22Rv1 (cell line): Measurements from ENCODE around the gene FGD1.

Experiments
- ZFX ChIP-seq: fragments of 450-650 bp; IDR thresholded peaks from 2 replicates; pipeline ENCODE4 v1.6.1; 2017; ENCODE audit warnings: antibody characterized with exemption, borderline replicate concordance
- TF ChIP-seq, protein P1 (sequence below): fragments of 450-650 bp; IDR thresholded peaks from 2 replicates; pipeline ENCODE4 v1.5.1; 2017; ENCODE audit warnings: mild to moderate bottlenecking

DNA sequence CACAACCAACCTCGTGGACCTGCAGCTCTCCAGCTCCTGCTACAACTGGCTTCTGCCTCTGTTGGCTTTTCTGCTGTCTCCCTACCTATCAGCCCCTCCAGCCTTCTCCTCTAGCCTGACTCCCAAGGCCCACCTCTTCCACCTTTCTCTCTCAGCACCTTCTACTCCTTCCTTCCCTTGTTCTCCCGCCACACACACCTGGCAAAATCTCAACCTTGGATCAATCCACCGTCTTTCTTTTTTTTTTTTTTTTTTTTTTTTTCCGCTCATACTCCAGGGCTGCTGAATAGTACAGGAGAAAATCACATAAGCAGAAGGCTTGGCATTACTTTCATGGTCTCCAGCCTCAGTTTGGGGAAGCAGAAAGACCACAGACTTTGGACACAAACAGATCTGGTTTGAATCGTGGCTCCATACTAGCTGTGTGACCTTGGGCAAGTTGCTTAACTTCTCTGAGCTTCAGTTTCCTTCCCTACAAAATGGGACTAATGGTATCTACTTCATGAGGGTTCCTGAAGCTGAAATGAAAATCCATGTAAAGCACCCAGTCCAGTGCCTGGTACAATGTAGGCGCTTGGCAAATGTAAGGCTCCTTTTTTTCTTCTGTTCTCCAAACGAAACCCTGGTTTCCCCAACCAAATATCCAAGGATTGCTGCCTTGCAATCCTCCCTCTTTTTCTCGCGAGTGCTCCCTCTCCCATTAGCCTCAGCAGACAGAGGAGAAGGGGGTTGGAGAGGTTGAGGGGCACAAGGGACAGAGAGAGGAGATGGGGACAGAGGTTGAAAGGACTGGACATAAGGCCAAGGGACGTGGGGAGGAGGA, 1.7 kb downstream of the FGD1 start:
- TF ChIP-seq, protein P1, sequence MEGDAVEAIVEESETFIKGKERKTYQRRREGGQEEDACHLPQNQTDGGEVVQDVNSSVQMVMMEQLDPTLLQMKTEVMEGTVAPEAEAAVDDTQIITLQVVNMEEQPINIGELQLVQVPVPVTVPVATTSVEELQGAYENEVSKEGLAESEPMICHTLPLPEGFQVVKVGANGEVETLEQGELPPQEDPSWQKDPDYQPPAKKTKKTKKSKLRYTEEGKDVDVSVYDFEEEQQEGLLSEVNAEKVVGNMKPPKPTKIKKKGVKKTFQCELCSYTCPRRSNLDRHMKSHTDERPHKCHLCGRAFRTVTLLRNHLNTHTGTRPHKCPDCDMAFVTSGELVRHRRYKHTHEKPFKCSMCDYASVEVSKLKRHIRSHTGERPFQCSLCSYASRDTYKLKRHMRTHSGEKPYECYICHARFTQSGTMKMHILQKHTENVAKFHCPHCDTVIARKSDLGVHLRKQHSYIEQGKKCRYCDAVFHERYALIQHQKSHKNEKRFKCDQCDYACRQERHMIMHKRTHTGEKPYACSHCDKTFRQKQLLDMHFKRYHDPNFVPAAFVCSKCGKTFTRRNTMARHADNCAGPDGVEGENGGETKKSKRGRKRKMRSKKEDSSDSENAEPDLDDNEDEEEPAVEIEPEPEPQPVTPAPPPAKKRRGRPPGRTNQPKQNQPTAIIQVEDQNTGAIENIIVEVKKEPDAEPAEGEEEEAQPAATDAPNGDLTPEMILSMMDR: no peak
- TF ChIP-seq ZFX: no peak
